MM.1S (cell line): ENCODE data around the gene DAZAP1.

Experiments used
- DNase-seq: peaks from one replicate; pipeline ENCODE4 v3.0.0-alpha.2; 2015
- H2AFZ ChIP-seq: fragments of 300-600 bp; sonication (generic); 2 replicates; pipeline ENCODE4 v1.6.0; 2016; ENCODE audit warnings: antibody characterized with exemption, low read length
- H3F3A ChIP-seq: fragments of 300-600 bp; sonication (generic); 2 replicates; pipeline ENCODE4 v1.6.1; 2016; ENCODE audit warnings: mild to moderate bottlenecking, antibody characterized with exemption, low read length, moderate library complexity, mixed read lengths; ENCODE audit not compliant: insufficient read depth
- H3K27ac ChIP-seq: fragments of 300-600 bp; sonication (generic); 2 replicates; pipeline ENCODE4 v1.5.1; 2016; ENCODE audit warnings: mild to moderate bottlenecking, low read length
- H3K27me3 ChIP-seq: fragments of 300-600 bp; sonication (generic); replicated peaks from 2 replicates; pipeline ENCODE4 v1.6.0; 2016; ENCODE audit warnings: low read length; ENCODE audit not compliant: insufficient read depth
- H3K36me3 ChIP-seq: fragments of 300-600 bp; sonication (generic); replicated peaks from 2 replicates; pipeline ENCODE4 v1.6.1; 2016; ENCODE audit warnings: mild to moderate bottlenecking, low read length, mixed read lengths; ENCODE audit not compliant: insufficient read depth
- H3K4me1 ChIP-seq: fragments of 300-600 bp; sonication (generic); 2 replicates; pipeline ENCODE4 v1.6.1; 2016; ENCODE audit warnings: low read length, mixed read lengths
- H3K4me2 ChIP-seq: fragments of 300-600 bp; sonication (generic); 2 replicates; pipeline ENCODE4 v1.6.0; 2016; ENCODE audit warnings: low read depth, low read length
- H3K4me3 ChIP-seq: fragments of 300-600 bp; sonication (generic); 2 replicates; pipeline ENCODE4 v1.5.1; 2016; ENCODE audit warnings: low read length, mixed read lengths
- H3K79me2 ChIP-seq: fragments of 300-600 bp; sonication (generic); 2 replicates; pipeline ENCODE4 v1.6.1; 2016; ENCODE audit warnings: mixed run types, low read length, mixed read lengths
- H3K9ac ChIP-seq: fragments of 300-600 bp; sonication (generic); 2 replicates; pipeline ENCODE4 v1.6.1; 2016; ENCODE audit warnings: low read length, mixed read lengths
- H3K9me2 ChIP-seq: fragments of 300-600 bp; sonication (generic); replicated peaks from 2 replicates; pipeline ENCODE4 v1.6.1; 2016; ENCODE audit warnings: mild to moderate bottlenecking, low read length, mixed read lengths; ENCODE audit not compliant: insufficient read depth
- H3K9me3 ChIP-seq: fragments of 300-600 bp; sonication (generic); replicated peaks from 2 replicates; pipeline ENCODE4 v1.6.1; 2016; ENCODE audit warnings: mild to moderate bottlenecking, low read length, mixed read lengths; ENCODE audit not compliant: insufficient read depth
- H4K20me1 ChIP-seq: fragments of 300-600 bp; sonication (generic); 2 replicates; pipeline ENCODE4 v1.6.1; 2016; ENCODE audit warnings: mild to moderate bottlenecking, low read length, moderate library complexity, mixed read lengths; ENCODE audit not compliant: insufficient read depth
- CTCF ChIP-seq: fragments of 300-600 bp; sonication (generic); IDR thresholded peaks from 2 replicates; pipeline ENCODE4 v1.5.1; 2016; ENCODE audit warnings: antibody characterized with exemption, low read length, mixed read lengths
- EZH2 ChIP-seq: fragments of 300-600 bp; sonication (generic); optimal IDR thresholded peaks from 2 replicates; pipeline ENCODE3; 2017; ENCODE audit warnings: low read depth, mild to moderate bottlenecking, antibody characterized with exemption, low read length, mixed read lengths
- EZH2phosphoT487 ChIP-seq: fragments of 300-600 bp; sonication (generic); IDR thresholded peaks from 2 replicates; pipeline ENCODE4 v1.6.1; 2018; ENCODE audit warnings: antibody characterized with exemption, low read length

The DAZAP1 gene

GRCh38 chr19:1366899-1367870, 40.2 kb upstream of the DAZAP1 start:
- Histone ChIP-seq H3K4me3 (no peak overlapping the region), H4K20me1 (no peaks in the 10 kb centered on the region), H3F3A (no peaks in the 10 kb centered on the region), H3K36me3 (no peaks in the 10 kb centered on the region), H3K27me3 (no peaks in the 10 kb centered on the region), H3K27ac (no peak overlapping the region), H3K4me1 (0 out of 2 replicates have a peak, but pooled peaks cover 7% of the 10 kb centered on the region), H3K4me2 (no peak overlapping the region), H3K9me2 (no peaks in the 10 kb centered on the region), H3K9ac (no peak overlapping the region), H2AFZ (no peak overlapping the region), H3K9me3 (no peaks in the 10 kb centered on the region), H3K79me2 (no peaks in the 10 kb centered on the region)
- TF ChIP-seq EZH2phosphoT487: no peak
- no peak for TF ChIP-seq EZH2
- DNase-seq: no peak

- Histone ChIP-seq H3K4me3 (no peak overlapping the region), H3K4me1 (0 out of 2 replicates have a peak, but pooled peaks cover 7% of the 10 kb centered on the region), H3K27me3 (no peaks in the 10 kb centered on the region), H3F3A (no peaks in the 10 kb centered on the region), H3K27ac (no peak overlapping the region), H4K20me1 (no peaks in the 10 kb centered on the region), H3K9me2 (no peaks in the 10 kb centered on the region), H2AFZ (no peak overlapping the region), H3K9me3 (no peaks in the 10 kb centered on the region), H3K9ac (no peak overlapping the region), H3K36me3 (no peaks in the 10 kb centered on the region), H3K4me2 (no peak overlapping the region), H3K79me2 (no peaks in the 10 kb centered on the region)
- DNase-seq: no peak
- TF ChIP-seq EZH2: no peak
- no peak for TF ChIP-seq EZH2phosphoT487
- TF ChIP-seq CTCF: no peak
Measured at GRCh38 chr19:1369214-1369805, 38.1 kb upstream of the DAZAP1 start.

GRCh38 chr19:1370579-1371361, 36.6 kb upstream of the DAZAP1 start:
- Histone ChIP-seq H2AFZ (no peak overlapping the region), H3K4me2 (no peak overlapping the region), H3K9me2 (no peaks in the 10 kb centered on the region), H3K27me3 (no peaks in the 10 kb centered on the region), H3K36me3 (no peaks in the 10 kb centered on the region), H3F3A (no peaks in the 10 kb centered on the region), H4K20me1 (no peaks in the 10 kb centered on the region), H3K4me1 (no peaks in the 10 kb centered on the region), H3K27ac (no peak overlapping the region), H3K4me3 (no peak overlapping the region), H3K79me2 (no peaks in the 10 kb centered on the region), H3K9me3 (no peaks in the 10 kb centered on the region), H3K9ac (no peak overlapping the region)
- DNase-seq: no peak
- TF ChIP-seq CTCF: no peak
- no peak for TF ChIP-seq EZH2phosphoT487
- TF ChIP-seq EZH2: no peak
